Heart right ventricle (tissue), 16 donors: ENCODE data around the gene TTC23. TPM values are rescaled to one million over a fixed set of nuclear protein-coding genes. Genes with fewer than 3 reads are reported as not detected.
A peak's percentile ranks its signal among the peaks of the same experiment; 100 is the strongest.

Experiments used
- ATAC-seq, 8 donors: fragments of 200-7000 bp; cut with Tn5 transposase; one replicate each; pipeline ENCODE4 v1.9.1; 2020; ENCODE audit warnings: mild to moderate bottlenecking in 8 of 8, moderate library complexity in 8 of 8, moderate number of reproducible peaks in 1 of 8
- DNase-seq, 2 donors: peaks; one replicate each; pipeline ENCODE4 v3.0.0-alpha.2; 2020
- H3K27ac ChIP-seq, 10 donors: fragments of 200-600 bp; sonication (generic) in 2 of 10; one replicate each; pipeline versions ENCODE4 v1.5.0 to v1.8.0; 2020 to 2022; ENCODE audit warnings: mild to moderate bottlenecking in 3 of 10
- H3K27me3 ChIP-seq, 7 donors: fragments of 200-600 bp; one replicate each; pipeline ENCODE4 v1.8.0; 2021 to 2022; ENCODE audit warnings: mild to moderate bottlenecking in 2 of 7
- H3K36me3 ChIP-seq, 9 donors: fragments of 200-600 bp; sonication (generic) in 1 of 9; one replicate each; pipeline versions ENCODE4 v1.5.0 to v1.8.0; 2020 to 2022; ENCODE audit warnings: mild to moderate bottlenecking in 2 of 9
- H3K4me1 ChIP-seq, 9 donors: fragments of 200-600 bp; sonication (generic) in 1 of 9; one replicate each; pipeline versions ENCODE4 v1.5.0 to v1.8.0; 2020 to 2022; ENCODE audit warnings: mild to moderate bottlenecking in 4 of 9
- H3K4me3 ChIP-seq, 10 donors: fragments of 200-600 bp; sonication (generic) in 2 of 10; one replicate each; pipeline versions ENCODE4 v1.5.0 to v1.8.0; 2020 to 2022; ENCODE audit warnings: mild to moderate bottlenecking in 7 of 10, moderate library complexity in 2 of 10
- H3K9me3 ChIP-seq, 11 donors: fragments of 200-600 bp in 10 of 11; sonication (generic) in 2 of 11; one replicate each; pipeline versions ENCODE4 v1.5.0 to v1.8.0; 2013 to 2022; ENCODE audit warnings: mild to moderate bottlenecking in 2 of 11, control low read depth in 1 of 11, moderate library complexity in 1 of 11
- WGBS, 2 donors: extraction: QIAGEN DNeasy Blood & Tissue Kit; methylation state at CpG; one replicate each; pipeline ENCODE4 v1.1.7; 2013; ENCODE audit warnings: inconsistent platforms in 1 of 2; 5-methylcytosine and 5-hydroxymethylcytosine counted together
- intact Hi-C, 10 donors: fragments of 100-400 bp; cut with DNase I; formaldehyde crosslinking; loops; one replicate each; pipeline versions ENCODE4 v1.11.1 to v1.14.2; 2022
- polyA plus RNA-seq, 2 donors: library from polyadenylated mRNA; stranded (reverse); fragments of 200-250 nt; gene quantifications; one replicate each; pipeline ENCODE4 v1.2.3, GENCODE V29; 2013
- total RNA-seq, 10 donors: library from RNA; stranded (reverse); fragmentation: NEBNext Ultra II Directional in 3 of 10; extraction: Animal tissue kit (Norgen Biotek cat#: 25700) in 3 of 10; gene quantifications; one replicate each; pipeline versions ENCODE4 v1.2.1 to v1.2.4, GENCODE V29; 2021 to 2023
- TF ChIP-seq, protein P1 (sequence below), 9 donors: fragments of 200-600 bp; sonication (generic) in 2 of 9; IDR thresholded peaks; one replicate each; pipeline versions ENCODE4 v1.5.0 to v1.8.0; 2021 to 2022; ENCODE audit warnings: antibody characterized with exemption in 9 of 9, mild to moderate bottlenecking in 5 of 9, moderate library complexity in 1 of 9
- donor health status: Arrhythmogenic right ventricular cardiomyopathy.
- donor health status: ischemic (EF 13 %, LVEDD 7.1; RV severe dilation, severe dysfunction).
- donor health status: healthy with polysubstance abuse.
- donor health status: DM: no; HTN: yes; CAD: no.
- donor health status: DM: no; HTN: no; CAD: no.
- donor health status: ischemic (EF 25% LVEDD 6.9; RV normal size, moderate dysfunction).
- donor health status: ischemic (EF 25% LVEDD 5.7; RV mildly dilated, moderate dysfunction).
- donor health status: healthy.
- donor health status: DM: yes; HTN: yes; CAD: no.
- donor health status: Ischemic cardiomyopathy.
- donor health status: ischemic (EF 35%, LVEDD 5.7; RV mildly dilated, moderate dysfunction).
- donor health status: nonischemic (EF 11% LVEDD 7.7; RV severe dilation, severe dysfunction).
- donor health status: DM: yes; HTN: yes; CAD: no.
- donor health status: PGD.
- donor health status: ischemic (EF 29% LVEDD 5.4; RV normal size, mild dysfunction).
- donor health status: nonischemic (EF 23%, LVEDD 6.1; RV moderate dilation, normal function).

Gene TTC23
- total and polyA plus RNA-seq, 12 donors, result 6.0 to 16.9 (median 10.9) TPM

- peaks cover 26 to 63% (median 36%) of the 10 kb centered on the region in 9 donors for H3K4me1 ChIP-seq
- H3K27me3 ChIP-seq, result no peaks in the 10 kb centered on the region
- ATAC-seq (no peak), DNase-seq (no peak)
- TF ChIP-seq, protein P1, sequence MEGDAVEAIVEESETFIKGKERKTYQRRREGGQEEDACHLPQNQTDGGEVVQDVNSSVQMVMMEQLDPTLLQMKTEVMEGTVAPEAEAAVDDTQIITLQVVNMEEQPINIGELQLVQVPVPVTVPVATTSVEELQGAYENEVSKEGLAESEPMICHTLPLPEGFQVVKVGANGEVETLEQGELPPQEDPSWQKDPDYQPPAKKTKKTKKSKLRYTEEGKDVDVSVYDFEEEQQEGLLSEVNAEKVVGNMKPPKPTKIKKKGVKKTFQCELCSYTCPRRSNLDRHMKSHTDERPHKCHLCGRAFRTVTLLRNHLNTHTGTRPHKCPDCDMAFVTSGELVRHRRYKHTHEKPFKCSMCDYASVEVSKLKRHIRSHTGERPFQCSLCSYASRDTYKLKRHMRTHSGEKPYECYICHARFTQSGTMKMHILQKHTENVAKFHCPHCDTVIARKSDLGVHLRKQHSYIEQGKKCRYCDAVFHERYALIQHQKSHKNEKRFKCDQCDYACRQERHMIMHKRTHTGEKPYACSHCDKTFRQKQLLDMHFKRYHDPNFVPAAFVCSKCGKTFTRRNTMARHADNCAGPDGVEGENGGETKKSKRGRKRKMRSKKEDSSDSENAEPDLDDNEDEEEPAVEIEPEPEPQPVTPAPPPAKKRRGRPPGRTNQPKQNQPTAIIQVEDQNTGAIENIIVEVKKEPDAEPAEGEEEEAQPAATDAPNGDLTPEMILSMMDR (IDR thresholded peaks at IDR 0.05), result no peak
- H3K9me3 ChIP-seq, result no peaks in the 10 kb centered on the region
- H3K4me3 ChIP-seq, result no peak overlapping the region
- WGBS, 2 donors, result 90 to 94% methylated on average over 3 of the region's 3 CpGs
- peaks cover 0 to 71% (median 24%) of the 10 kb centered on the region in 9 donors for H3K36me3 ChIP-seq
- no peak overlapping the region for H3K27ac ChIP-seq
- intact Hi-C loops, result loop anchor here in 1 of 10 donors (10.0 kb wide), 1 partner anchor 47 kb away; no protein-coding TSS in a partner anchor
These were observed 121.6 kb downstream of the TTC23 start for GRCh38 chr15:99127773-99128172.

DNA sequence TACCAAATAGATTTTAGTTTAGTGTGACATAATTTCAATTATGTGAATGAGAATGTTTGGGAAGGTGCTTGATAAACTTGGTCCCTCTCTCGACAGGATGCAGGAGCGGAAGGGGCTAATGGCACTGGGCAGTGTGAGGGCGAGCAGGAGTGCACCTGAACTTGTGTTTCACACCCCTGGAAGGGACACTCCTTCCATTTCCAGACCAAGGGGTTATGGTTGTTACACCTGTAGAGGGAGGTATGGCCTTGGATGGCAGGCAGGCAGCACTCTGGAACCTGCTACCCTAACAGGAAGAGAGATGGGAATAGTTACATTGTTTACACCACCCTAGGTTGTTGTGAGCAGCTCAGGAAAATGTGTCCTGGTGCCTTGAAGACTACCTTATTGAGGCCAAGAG lies 122.5 kb downstream of the TTC23 start:
- H3K27ac ChIP-seq, result peak overlapping the region in 3 of 10 donors; percentile 91 to 97 (median 92)

GRCh38 chr15:99126131-99126588 lies 123.2 kb downstream of the TTC23 start:
- WGBS, 2 donors, result 73 to 76% methylated on average over 7 of the region's 7 CpGs
- Histone ChIP-seq H3K27me3 (no peaks in the 10 kb centered on the region), H3K4me1 (peaks cover 27 to 64% (median 46%) of the 10 kb centered on the region in 9 donors), H3K9me3 (no peaks in the 10 kb centered on the region), H3K4me3 (no peak overlapping the region), H3K36me3 (peaks cover 0 to 55% (median 16%) of the 10 kb centered on the region in 9 donors), H3K27ac (peak overlapping the region; percentile 26 to 97 (median 90))
- no peak for ATAC-seq
- DNase-seq, result no peak
- intact Hi-C loops, result loop anchor here in 1 of 10 donors (10.0 kb wide), 1 partner anchor 49 kb away; no protein-coding TSS in a partner anchor
- TF ChIP-seq, protein P1 (IDR thresholded peaks at IDR 0.05), result no peak

More for the DNA sequence above, 122.5 kb downstream of the TTC23 start:
- peaks cover 27 to 63% (median 45%) of the 10 kb centered on the region in 9 donors for H3K4me1 ChIP-seq
- H3K4me3 ChIP-seq, result no peak overlapping the region
- no peaks in the 10 kb centered on the region for H3K27me3 ChIP-seq
- H3K9me3 ChIP-seq, result no peaks in the 10 kb centered on the region
- H3K36me3 ChIP-seq, result peaks cover 0 to 63% (median 24%) of the 10 kb centered on the region in 9 donors
- ATAC-seq, result no peak
- TF ChIP-seq, protein P1 (IDR thresholded peaks at IDR 0.05), result no peak
- intact Hi-C loops, result loop anchor here in 1 of 10 donors (10.0 kb wide), 1 partner anchor 48 kb away; no protein-coding TSS in a partner anchor
- WGBS, 2 donors, result 97 to 98% methylated on average over 3 of the region's 3 CpGs
- DNase-seq, result no peak

DNA sequence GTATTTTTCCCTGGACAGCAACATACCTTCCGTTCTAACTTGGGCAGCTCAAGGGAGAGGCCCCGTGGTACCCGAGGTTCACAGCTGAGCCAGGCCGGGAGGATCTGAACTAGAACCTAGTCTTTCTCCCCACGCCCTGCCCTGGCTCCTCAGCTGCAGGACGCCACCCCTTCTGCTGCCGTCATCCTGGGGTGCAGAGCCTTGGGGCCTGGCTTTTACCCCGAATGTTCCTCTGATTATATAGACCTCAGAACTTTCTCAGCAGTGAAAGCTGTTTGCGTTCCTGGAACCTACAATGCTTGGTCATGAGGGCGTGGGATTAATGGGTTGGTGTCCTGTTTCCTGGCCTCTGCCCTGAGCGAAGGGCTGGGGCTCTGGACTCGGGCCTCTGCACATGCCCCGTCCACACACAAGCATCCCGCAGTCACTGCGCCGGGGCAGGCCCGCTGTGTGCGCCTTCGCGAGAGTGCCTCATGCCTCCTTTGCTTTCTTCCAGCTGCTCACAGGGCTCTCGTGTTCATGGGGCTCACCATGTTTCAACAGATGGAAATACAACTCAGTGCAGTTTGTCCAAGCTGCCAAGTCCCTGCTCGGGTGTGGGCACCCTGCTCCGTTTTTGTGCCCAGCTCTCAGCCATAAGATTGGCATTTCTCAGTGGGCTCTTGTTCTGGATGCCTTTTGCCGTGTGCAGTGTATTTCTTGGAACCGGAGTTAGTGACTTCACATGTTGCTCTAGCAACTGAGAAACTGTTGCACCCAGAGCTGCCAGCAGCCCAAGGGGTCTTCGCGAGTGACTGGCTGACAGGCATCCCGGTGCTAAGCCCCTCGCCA lies 124.1 kb downstream of the TTC23 start:
- H3K4me1 ChIP-seq, result peaks cover 27 to 73% (median 49%) of the 10 kb centered on the region in 9 donors
- no peaks in the 10 kb centered on the region for H3K27me3 ChIP-seq
- peak overlapping the region; percentile 67 to 97 (median 90) for H3K27ac ChIP-seq
- peaks cover 0 to 46% (median 8%) of the 10 kb centered on the region in 9 donors for H3K36me3 ChIP-seq
- TF ChIP-seq, protein P1 (IDR thresholded peaks at IDR 0.05), result no peak
- WGBS, 2 donors, result 63 to 66% methylated on average over 29 of the region's 29 CpGs
- H3K9me3 ChIP-seq, result no peaks in the 10 kb centered on the region
- no peak overlapping the region for H3K4me3 ChIP-seq
- ATAC-seq, result peak in 4 of 8 donors; percentile 2 to 11 (median 8)
- intact Hi-C loops, result loop anchor here in 1 of 10 donors (10.0 kb wide), 1 partner anchor 50 kb away; no protein-coding TSS in a partner anchor
- DNase-seq, result no peak
